WTC11 (cell line): ENCODE measurements around the gene RAMACL. TPM values are rescaled to one million over a fixed set of nuclear protein-coding genes. Genes with fewer than 3 reads are reported as not detected.

Experiments used
- ATAC-seq: fragments of 200-7000 bp; cut with Tn5 transposase; 2 replicates; pipeline ENCODE4 v1.10.0; 2021; ENCODE audit warnings: mild to moderate bottlenecking, moderate library complexity
- CTCF ChIA-PET: fragments of 300-600 bp; sonication (Branson Sonifier 250); formaldehyde crosslinking; loops from one replicate; lab custom pipeline; 2021; ENCODE audit warnings: antibody characterized with exemption; lab: Charles Lee
- POLR2A ChIA-PET: fragments of 350-600 bp; sonication (Branson Sonifier 250); formaldehyde crosslinking; loops from one replicate; lab custom pipeline; 2021; ENCODE audit warnings: antibody characterized with exemption; lab: Charles Lee
- DNase-seq: peaks from one replicate; pipeline ENCODE4 v3.0.0; 2021; ENCODE audit warnings: low spot score
- H3K27ac Mint-ChIP-seq: 2 replicates; pipeline ENCODE4 v1.8.0; 2021; ENCODE audit warnings: mixed read lengths
- H3K27me3 Mint-ChIP-seq: 2 replicates; pipeline ENCODE4 v1.8.0; 2021; ENCODE audit warnings: low read depth, mild to moderate bottlenecking, moderate library complexity, mixed read lengths
- H3K36me3 Mint-ChIP-seq: 2 replicates; pipeline ENCODE4 v1.8.0; 2021; ENCODE audit warnings: mixed read lengths
- H3K4me1 Mint-ChIP-seq: 2 replicates; pipeline ENCODE4 v1.8.0; 2022; ENCODE audit warnings: mixed read lengths
- H3K4me3 Mint-ChIP-seq: 2 replicates; pipeline ENCODE4 v1.8.0; 2021; ENCODE audit warnings: mild to moderate bottlenecking, moderate library complexity, mixed read lengths
- H3K9me3 Mint-ChIP-seq: 2 replicates; pipeline ENCODE4 v1.8.0; 2021; ENCODE audit warnings: mixed read lengths
- AR ChIP-seq: fragments of 250-450 bp; sonication (Bioruptor Pico); IDR thresholded peaks from 2 replicates; pipeline ENCODE4 v1.9.0; 2021; ENCODE audit warnings: mild to moderate bottlenecking
- ARID4B ChIP-seq: sonication (generic); formaldehyde crosslinking; IDR thresholded peaks from 2 replicates; pipeline ENCODE4 v1.8.0; 2023; ENCODE audit warnings: missing genetic modification reagents, mild to moderate bottlenecking, borderline replicate concordance
- ATF1 ChIP-seq: sonication (generic); formaldehyde crosslinking; IDR thresholded peaks from 2 replicates; pipeline ENCODE4 v1.8.1; 2023; ENCODE audit warnings: mild to moderate bottlenecking, moderate library complexity, missing genetic modification reagents
- CBFB ChIP-seq: sonication (generic); formaldehyde crosslinking; IDR thresholded peaks from 2 replicates; pipeline ENCODE4 v1.8.1; 2022; ENCODE audit warnings: mild to moderate bottlenecking, low read depth, missing genetic modification reagents
- E2F5 ChIP-seq: sonication (generic); formaldehyde crosslinking; IDR thresholded peaks from 2 replicates; pipeline ENCODE4 v1.8.1; 2022; ENCODE audit warnings: mild to moderate bottlenecking, moderate library complexity, missing genetic modification reagents
- ELF4 ChIP-seq: sonication (generic); formaldehyde crosslinking; IDR thresholded peaks from 2 replicates; pipeline ENCODE4 v1.8.1; 2022; ENCODE audit warnings: low read depth, mild to moderate bottlenecking, moderate library complexity, missing genetic modification reagents
- FOXP1 ChIP-seq: sonication (generic); formaldehyde crosslinking; IDR thresholded peaks from 2 replicates; pipeline ENCODE4 v1.8.0; 2022; ENCODE audit warnings: missing genetic modification reagents, mild to moderate bottlenecking, moderate library complexity, borderline replicate concordance
- KAT7 ChIP-seq: sonication (generic); formaldehyde crosslinking; IDR thresholded peaks from 2 replicates; pipeline ENCODE4 v1.8.1; 2023; ENCODE audit warnings: missing genetic modification reagents, mild to moderate bottlenecking, borderline replicate concordance
- NFATC4 ChIP-seq: fragments of 250-450 bp; sonication (Bioruptor Pico); IDR thresholded peaks from 2 replicates; pipeline ENCODE4 v1.9.0; 2021; ENCODE audit warnings: mild to moderate bottlenecking
- NR3C1 ChIP-seq: sonication (generic); formaldehyde crosslinking; conservative IDR thresholded peaks from 2 replicates; pipeline ENCODE4 v1.8.1; 2023; ENCODE audit warnings: low read depth, mild to moderate bottlenecking, missing genetic modification reagents
- SMAD3 ChIP-seq: sonication (generic); formaldehyde crosslinking; IDR thresholded peaks from 2 replicates; pipeline ENCODE4 v1.8.0; 2022; ENCODE audit warnings: missing genetic modification reagents, mild to moderate bottlenecking, borderline replicate concordance
- SP1 ChIP-seq: sonication (generic); formaldehyde crosslinking; conservative IDR thresholded peaks from 2 replicates; pipeline ENCODE4 v1.8.1; 2022; ENCODE audit warnings: missing genetic modification reagents
- ZBTB21 ChIP-seq: sonication (generic); formaldehyde crosslinking; IDR thresholded peaks from 2 replicates; pipeline ENCODE4 v1.8.1; 2023; ENCODE audit warnings: mild to moderate bottlenecking, missing genetic modification reagents, borderline replicate concordance
- ZNF121 ChIP-seq: sonication (generic); formaldehyde crosslinking; IDR thresholded peaks from 2 replicates; pipeline ENCODE4 v1.8.0; 2023; ENCODE audit warnings: missing genetic modification reagents
- ZNF219 ChIP-seq: sonication (generic); formaldehyde crosslinking; IDR thresholded peaks from 2 replicates; pipeline ENCODE4 v1.8.0; 2023; ENCODE audit warnings: missing genetic modification reagents, mild to moderate bottlenecking, borderline replicate concordance
- total RNA-seq: library from RNA; stranded (reverse); gene quantifications from 3 replicates; pipeline ENCODE4 v1.2.3, GENCODE V29; 2021
- TF ChIP-seq, protein P1 (sequence below): fragments of 250-450 bp; sonication (Bioruptor Pico); IDR thresholded peaks from 2 replicates; pipeline ENCODE4 v2.1.2; 2022; ENCODE audit warnings: mild to moderate bottlenecking, moderate library complexity
- TF ChIP-seq, protein P2 (sequence below): sonication (generic); formaldehyde crosslinking; IDR thresholded peaks from 2 replicates; pipeline ENCODE4 v1.8.0; 2023; ENCODE audit warnings: missing genetic modification reagents
- TF ChIP-seq, protein P3 (sequence below): fragments of 250-450 bp; sonication (Bioruptor Pico); IDR thresholded peaks from 2 replicates; pipeline ENCODE4 v1.9.0; 2021; ENCODE audit warnings: moderate library complexity, mild to moderate bottlenecking, inconsistent platforms, borderline replicate concordance

Gene RAMACL
- total RNA-seq, 1 experiment from 2014 or later: 0.79 TPM

DNA sequence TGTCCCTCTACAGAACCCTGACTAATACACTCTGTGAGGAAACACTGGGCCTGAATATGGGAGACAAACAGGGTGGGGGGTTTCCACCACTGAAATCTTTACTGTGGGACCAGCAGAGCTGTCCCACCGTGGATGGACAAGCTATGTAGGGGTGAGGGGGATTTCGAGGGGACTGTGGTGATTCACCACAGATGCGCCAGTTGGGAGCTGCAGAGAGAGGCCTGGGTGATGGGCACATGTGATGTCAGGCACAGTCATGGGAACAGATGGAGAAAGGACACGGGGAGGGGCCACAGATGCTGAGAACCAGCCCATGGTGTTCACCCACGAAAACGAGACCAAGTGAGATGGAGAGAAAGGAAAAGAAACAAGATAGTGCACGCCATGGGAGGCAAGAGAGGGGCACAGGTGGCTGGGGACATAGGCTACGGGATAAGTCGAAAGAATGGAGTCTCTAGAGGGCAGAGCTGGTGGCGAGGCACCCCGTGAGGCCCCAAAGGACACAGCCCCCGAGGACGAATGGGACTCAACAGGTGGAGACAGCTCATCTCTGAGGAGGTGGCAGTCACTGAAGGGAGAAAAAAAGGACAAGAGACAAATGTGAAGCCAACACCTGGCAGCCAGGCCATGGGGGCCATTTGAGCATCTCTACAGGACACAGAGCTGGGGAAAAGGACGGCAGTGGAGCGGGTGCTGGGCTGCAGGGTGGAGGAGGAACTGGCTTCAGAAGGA, 10.5 kb upstream of the RAMACL start:
- ATAC-seq: no peak

GRCh38 chr6:166595949-166596348, 9.5 kb upstream of the RAMACL start:
- Mint-ChIP-seq H3K27ac (no peak overlapping the region), H3K9me3 (no peaks in the 10 kb centered on the region), H3K27me3 (no peaks in the 10 kb centered on the region), H3K4me1 (peaks cover 35% of the 10 kb centered on the region), H3K4me3 (no peak overlapping the region), H3K36me3 (no peaks in the 10 kb centered on the region)
- DNase-seq (no peak), ATAC-seq (no peak)
- ChIA-PET POLR2A (no interaction called here), CTCF (no interaction called here)
- TF ChIP-seq, protein P1, sequence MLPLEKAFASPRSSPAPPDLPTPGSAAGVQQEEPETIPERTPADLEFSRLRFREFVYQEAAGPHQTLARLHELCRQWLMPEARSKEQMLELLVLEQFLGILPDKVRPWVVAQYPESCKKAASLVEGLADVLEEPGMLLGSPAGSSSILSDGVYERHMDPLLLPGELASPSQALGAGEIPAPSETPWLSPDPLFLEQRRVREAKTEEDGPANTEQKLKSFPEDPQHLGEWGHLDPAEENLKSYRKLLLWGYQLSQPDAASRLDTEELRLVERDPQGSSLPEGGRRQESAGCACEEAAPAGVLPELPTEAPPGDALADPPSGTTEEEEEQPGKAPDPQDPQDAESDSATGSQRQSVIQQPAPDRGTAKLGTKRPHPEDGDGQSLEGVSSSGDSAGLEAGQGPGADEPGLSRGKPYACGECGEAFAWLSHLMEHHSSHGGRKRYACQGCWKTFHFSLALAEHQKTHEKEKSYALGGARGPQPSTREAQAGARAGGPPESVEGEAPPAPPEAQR (CRISPR knock-in tag): no peak
- TF ChIP-seq, protein P2, sequence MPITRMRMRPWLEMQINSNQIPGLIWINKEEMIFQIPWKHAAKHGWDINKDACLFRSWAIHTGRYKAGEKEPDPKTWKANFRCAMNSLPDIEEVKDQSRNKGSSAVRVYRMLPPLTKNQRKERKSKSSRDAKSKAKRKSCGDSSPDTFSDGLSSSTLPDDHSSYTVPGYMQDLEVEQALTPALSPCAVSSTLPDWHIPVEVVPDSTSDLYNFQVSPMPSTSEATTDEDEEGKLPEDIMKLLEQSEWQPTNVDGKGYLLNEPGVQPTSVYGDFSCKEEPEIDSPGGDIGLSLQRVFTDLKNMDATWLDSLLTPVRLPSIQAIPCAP: no peak
- TF ChIP-seq ZBTB21 (CRISPR knock-in tag): no peak
- no peak for TF ChIP-seq NFATC4
- TF ChIP-seq SP1 (CRISPR knock-in tag): no peak

More for the DNA sequence above, 10.5 kb upstream of the RAMACL start:
- DNase-seq: no peak
- TF ChIP-seq ZNF219 (no peak), ELF4 (CRISPR knock-in tag) (no peak), SMAD3 (CRISPR knock-in tag) (no peak), ARID4B (CRISPR knock-in tag) (no peak), KAT7 (no peak), E2F5 (CRISPR knock-in tag) (no peak), FOXP1 (CRISPR knock-in tag) (no peak)
- no peaks in the 10 kb centered on the region for H3K9me3 Mint-ChIP-seq
- no peaks in the 10 kb centered on the region for H3K36me3 Mint-ChIP-seq
- ChIA-PET CTCF (no interaction called here), POLR2A (no interaction called here)
- H3K27me3 Mint-ChIP-seq: no peaks in the 10 kb centered on the region
- peaks cover 35% of the 10 kb centered on the region for H3K4me1 Mint-ChIP-seq
- no peak overlapping the region for H3K4me3 Mint-ChIP-seq
- no peak overlapping the region for H3K27ac Mint-ChIP-seq

- peaks cover 36% of the 10 kb centered on the region for H3K4me1 Mint-ChIP-seq
Observed at GRCh38 chr6:166595061-166595780, 8.7 kb upstream of the RAMACL start.

More at GRCh38 chr6:166595061-166595780, 8.7 kb upstream of the RAMACL start:
- no peak for DNase-seq
- TF ChIP-seq, protein P2: no peak
- TF ChIP-seq AR (CRISPR knock-in tag) (no peak), NR3C1 (no peak), ATF1 (CRISPR knock-in tag) (no peak), ZNF121 (no peak), CBFB (no peak), FOXP1 (CRISPR knock-in tag) (no peak), SMAD3 (CRISPR knock-in tag) (no peak)
- TF ChIP-seq, protein P3, sequence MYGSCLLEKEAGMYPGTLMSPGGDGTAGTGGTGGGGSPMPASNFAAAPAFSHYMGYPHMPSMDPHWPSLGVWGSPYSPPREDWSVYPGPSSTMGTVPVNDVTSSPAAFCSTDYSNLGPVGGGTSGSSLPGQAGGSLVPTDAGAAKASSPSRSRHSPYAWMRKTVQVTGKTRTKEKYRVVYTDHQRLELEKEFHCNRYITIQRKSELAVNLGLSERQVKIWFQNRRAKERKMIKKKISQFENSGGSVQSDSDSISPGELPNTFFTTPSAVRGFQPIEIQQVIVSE (CRISPR knock-in tag): no peak
- Mint-ChIP-seq H3K36me3 (no peaks in the 10 kb centered on the region), H3K9me3 (no peaks in the 10 kb centered on the region), H3K27me3 (no peaks in the 10 kb centered on the region), H3K27ac (no peak overlapping the region), H3K4me3 (no peak overlapping the region)
- ChIA-PET CTCF (no interaction called here), POLR2A (no interaction called here)
- no peak for ATAC-seq
